ENCODE results near the gene TPRG1. TPM values are rescaled to one million over a fixed set of nuclear protein-coding genes. Genes with fewer than 3 reads are reported as not detected.

The TPRG1 gene
- total RNA-seq, 2 donors from 2014 or later, result 2.1 to 4.6 TPM

GRCh38 chr3:189160519-189161309, 11.1 kb upstream of the TPRG1 start:
- Histone ChIP-seq H3K4me1 (no peaks in the 10 kb centered on the region), H3K36me3 (replicated peaks in 1 of 2; ENCODE audit: insufficient read depth in 1 of 2, low read depth in 2 of 2) (no peaks in the 10 kb centered on the region), H3K9me3 (no peaks in the 10 kb centered on the region), H3K27ac (no peak overlapping the region), H3K4me3 (no peak overlapping the region), H3K27me3 (no peaks in the 10 kb centered on the region)
- 56 to 64% methylated on average over 8 of the region's 8 CpGs for WGBS, 2 donors
- ATAC-seq, result no peak
- no peak for DNase-seq
- TF ChIP-seq POLR2A (IDR thresholded peaks at IDR 0.05), result no peak
- TF ChIP-seq, protein P1, sequence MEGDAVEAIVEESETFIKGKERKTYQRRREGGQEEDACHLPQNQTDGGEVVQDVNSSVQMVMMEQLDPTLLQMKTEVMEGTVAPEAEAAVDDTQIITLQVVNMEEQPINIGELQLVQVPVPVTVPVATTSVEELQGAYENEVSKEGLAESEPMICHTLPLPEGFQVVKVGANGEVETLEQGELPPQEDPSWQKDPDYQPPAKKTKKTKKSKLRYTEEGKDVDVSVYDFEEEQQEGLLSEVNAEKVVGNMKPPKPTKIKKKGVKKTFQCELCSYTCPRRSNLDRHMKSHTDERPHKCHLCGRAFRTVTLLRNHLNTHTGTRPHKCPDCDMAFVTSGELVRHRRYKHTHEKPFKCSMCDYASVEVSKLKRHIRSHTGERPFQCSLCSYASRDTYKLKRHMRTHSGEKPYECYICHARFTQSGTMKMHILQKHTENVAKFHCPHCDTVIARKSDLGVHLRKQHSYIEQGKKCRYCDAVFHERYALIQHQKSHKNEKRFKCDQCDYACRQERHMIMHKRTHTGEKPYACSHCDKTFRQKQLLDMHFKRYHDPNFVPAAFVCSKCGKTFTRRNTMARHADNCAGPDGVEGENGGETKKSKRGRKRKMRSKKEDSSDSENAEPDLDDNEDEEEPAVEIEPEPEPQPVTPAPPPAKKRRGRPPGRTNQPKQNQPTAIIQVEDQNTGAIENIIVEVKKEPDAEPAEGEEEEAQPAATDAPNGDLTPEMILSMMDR (IDR thresholded peaks at IDR 0.05), result no peak
- intact Hi-C loops (cut with DNase I), result no loop called here

DNA sequence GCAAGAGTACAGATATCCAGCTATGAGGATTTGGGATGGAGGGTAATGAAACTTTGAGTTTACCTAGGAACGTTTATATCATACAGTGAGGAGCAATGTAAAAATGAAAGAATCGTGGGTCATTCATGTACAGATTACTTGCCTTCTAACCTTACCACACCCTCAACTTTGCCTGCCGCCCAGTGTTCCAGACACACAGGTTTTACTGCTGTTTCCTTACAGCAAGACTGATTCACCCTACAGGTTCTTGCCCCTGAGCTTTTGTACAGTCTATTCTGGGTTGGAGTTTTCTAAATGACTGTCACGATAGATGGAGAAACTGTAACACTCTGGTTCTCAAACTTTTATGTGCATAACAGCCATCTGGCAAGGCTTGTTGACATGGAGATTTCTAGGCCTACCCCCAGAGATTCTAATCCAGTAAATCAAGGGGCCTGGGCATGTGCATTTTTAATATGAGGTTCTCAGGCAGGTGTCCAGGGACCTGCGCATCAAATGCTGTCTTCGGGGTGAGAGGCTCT, 6.6 kb upstream of the TPRG1 start:
- intact Hi-C loops (cut with DNase I), result no loop called here
- H3K9me3 ChIP-seq, result no peaks in the 10 kb centered on the region
- 70 to 72% methylated on average over 6 of the region's 6 CpGs for WGBS, 2 donors
- H3K4me3 ChIP-seq, result no peak overlapping the region
- H3K36me3 ChIP-seq (replicated peaks in 1 of 2; ENCODE audit: insufficient read depth in 1 of 2, low read depth in 2 of 2), result no peaks in the 10 kb centered on the region
- TF ChIP-seq POLR2A (IDR thresholded peaks at IDR 0.05), result no peak
- TF ChIP-seq, protein P1 (IDR thresholded peaks at IDR 0.05), result no peak
- DNase-seq (no peak), ATAC-seq (no peak)
- no peaks in the 10 kb centered on the region for H3K4me1 ChIP-seq
- H3K27ac ChIP-seq, result no peak overlapping the region
- no peaks in the 10 kb centered on the region for H3K27me3 ChIP-seq

- no peak for ATAC-seq
- H3K4me1 ChIP-seq, result no peaks in the 10 kb centered on the region
- H3K4me3 ChIP-seq, result no peak overlapping the region
- no peaks in the 10 kb centered on the region for H3K27me3 ChIP-seq
- WGBS, 2 donors, result 46 to 51% methylated on average over 5 of the region's 5 CpGs
- no peak for DNase-seq
- H3K9me3 ChIP-seq, result no peaks in the 10 kb centered on the region
- H3K27ac ChIP-seq, result no peak overlapping the region
- intact Hi-C loops (cut with DNase I), result no loop called here
- no peaks in the 10 kb centered on the region for H3K36me3 ChIP-seq (replicated peaks in 1 of 2; ENCODE audit: insufficient read depth in 1 of 2, low read depth in 2 of 2)
- TF ChIP-seq, protein P1 (IDR thresholded peaks at IDR 0.05), result no peak
- no peak for TF ChIP-seq POLR2A (IDR thresholded peaks at IDR 0.05)
Observed at GRCh38 chr3:189166321-189166720, 5.5 kb upstream of the TPRG1 start.

GRCh38 chr3:189167027-189167766, 4.6 kb upstream of the TPRG1 start:
- TF ChIP-seq POLR2A (IDR thresholded peaks at IDR 0.05), result no peak
- TF ChIP-seq, protein P1 (IDR thresholded peaks at IDR 0.05), result no peak
- Histone ChIP-seq H3K27ac (no peak overlapping the region), H3K4me1 (no peaks in the 10 kb centered on the region), H3K4me3 (no peak overlapping the region), H3K27me3 (no peaks in the 10 kb centered on the region), H3K9me3 (no peaks in the 10 kb centered on the region), H3K36me3 (replicated peaks in 1 of 2; ENCODE audit: insufficient read depth in 1 of 2, low read depth in 2 of 2) (no peaks in the 10 kb centered on the region)
- peak in 2 of 4 donors; percentile 7 to 19 for DNase-seq
- no peak for ATAC-seq
- 64 to 88% methylated on average over 5 of the region's 5 CpGs for WGBS, 2 donors
- intact Hi-C loops (cut with DNase I), result no loop called here

Data from body of pancreas (tissue), 4 donors.